GM21786 (cell line): ENCODE measurements around the gene NDUFB2.
"Not testable (repeated sequence)": the region's sequence is repeated elsewhere in the genome, so short reads cannot be mapped to it uniquely, and the experiment has no call there.

Experiments used
- ATAC-seq: cut with Tn5 transposase; IDR thresholded peaks from one replicate; pipeline ENCODE4 v1.9.1; 2021; ENCODE audit not compliant: unreplicated experiment

The NDUFB2 gene

DNA sequence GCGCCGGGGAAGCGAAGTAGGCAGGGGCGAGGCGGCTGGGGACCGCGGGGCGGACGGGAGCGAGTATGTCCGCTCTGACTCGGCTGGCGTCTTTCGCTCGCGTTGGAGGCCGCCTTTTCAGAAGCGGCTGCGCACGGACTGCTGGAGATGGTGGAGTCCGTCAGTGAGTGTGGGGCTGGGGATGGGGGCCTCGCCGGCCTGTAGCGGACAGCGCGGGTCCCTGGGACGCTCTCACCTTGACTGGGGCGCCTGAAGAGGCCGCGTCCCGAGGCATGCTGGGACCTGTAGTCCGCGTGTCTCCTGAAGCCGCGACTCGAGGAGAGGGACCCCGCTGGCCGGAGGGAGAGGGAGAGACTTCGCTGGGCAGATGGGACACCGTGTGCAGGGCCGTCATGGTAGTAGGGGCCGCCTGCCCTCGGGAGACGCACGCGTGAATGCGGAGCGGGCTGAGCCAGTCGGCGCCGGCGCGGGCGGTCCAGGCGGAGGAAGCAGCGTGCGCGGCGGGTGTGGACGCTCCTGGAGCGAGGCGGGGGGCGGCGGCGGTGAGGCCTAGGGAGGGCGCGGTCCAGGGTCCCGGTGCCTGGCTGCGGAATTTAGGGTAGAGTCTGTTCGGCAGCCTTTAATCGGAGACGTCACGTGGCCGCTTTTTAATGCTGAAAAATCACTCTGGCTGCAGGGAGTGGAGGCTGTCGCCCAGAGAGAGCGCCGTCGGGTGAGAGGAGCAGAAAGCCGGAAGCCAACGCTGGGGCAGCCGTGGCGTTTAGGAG lies at the start of gene NDUFB2:
Gene NDUFB2 (plus strand): TSS at position 29 of the 767 bp plus-strand sequence. CDS start 37 bp downstream, at position 66.
- ATAC-seq = peak; percentile 90

DNA sequence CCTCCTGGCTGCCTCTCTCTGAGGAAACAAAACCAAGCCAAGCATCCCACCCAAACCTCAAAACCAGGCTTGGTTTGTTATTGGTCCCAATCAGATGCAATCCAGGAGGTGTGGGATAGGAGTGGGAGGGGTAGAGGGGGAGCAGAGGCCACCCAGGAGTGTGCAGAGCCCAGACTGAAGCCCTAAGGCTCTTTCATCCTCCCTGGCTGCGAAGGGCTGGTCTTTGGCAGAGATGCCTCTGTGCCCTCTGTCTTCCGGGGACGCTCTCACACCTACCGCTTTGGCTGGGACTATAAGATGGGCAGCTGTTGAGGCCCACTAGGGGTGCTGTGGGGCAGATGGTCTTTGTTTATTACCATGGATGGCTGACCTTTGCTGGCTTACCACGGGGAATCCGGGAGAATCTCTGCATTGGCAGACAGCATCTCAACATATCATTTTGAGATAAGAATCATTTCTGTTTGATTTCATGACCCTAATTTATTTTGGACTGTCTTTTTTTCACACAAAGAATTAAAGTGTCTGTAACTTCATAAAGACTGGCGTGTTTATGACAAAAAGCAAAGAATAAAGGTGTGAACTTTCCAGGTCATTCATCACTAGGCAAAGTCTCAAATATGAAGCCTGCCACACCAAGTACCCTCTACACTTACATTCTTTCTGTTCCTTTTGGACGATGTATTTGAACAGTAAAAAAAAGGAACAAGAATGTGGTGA lies 49.4 kb upstream of the NDUFB2 start:
- peak; percentile 96 for ATAC-seq

DNA sequence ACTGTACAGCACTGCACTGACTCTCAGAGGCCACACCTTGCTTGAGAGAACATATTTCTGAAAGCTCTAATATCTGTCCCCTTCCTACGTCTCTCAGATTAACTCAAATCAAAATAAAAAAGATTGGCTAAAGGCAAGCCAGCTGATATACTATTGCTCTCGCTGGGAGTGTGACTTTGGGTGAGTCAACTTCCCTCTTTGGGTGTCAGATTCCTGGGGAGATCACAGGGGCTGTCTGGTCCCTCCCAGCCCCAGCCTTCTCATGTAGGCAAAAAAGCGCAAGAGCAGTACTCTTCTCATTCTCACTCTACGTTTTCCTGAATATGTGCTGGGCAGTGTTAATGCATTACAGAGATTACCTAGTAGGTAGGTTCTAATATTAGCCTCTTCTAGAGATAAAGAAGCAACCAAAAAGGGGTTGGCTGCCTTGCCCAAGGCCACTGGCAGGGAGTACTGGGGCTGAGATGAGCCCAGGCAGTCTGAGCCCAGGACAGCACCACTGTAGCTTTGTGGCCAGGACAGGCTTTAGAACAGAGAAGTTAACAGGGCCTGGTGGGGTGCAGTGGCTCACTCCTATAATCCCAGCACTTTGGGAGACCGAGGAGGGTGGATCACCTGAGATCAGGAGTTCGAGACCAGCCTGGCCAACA lies 46.8 kb upstream of the NDUFB2 start:
- ATAC-seq = no peak

DNA sequence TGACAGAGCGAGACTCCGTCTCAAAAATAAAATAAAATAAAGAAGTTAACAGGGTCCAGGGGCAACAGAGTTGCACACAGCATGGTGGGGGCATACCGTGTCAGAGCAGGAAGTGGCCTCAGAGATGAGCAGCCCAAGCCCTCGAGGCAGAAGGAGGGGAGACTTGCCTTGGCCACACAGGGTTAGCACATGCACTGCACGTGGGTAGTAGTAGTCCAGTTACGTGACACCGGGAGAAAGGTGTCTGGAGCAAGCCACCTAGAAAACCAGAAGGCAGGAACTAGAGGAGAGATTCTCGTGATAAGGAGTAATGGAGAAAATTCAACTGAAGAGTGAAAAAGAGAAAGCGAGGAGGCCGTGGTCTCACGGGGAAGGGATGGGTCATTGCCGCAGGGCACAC lies 46.1 kb upstream of the NDUFB2 start:
- no peak for ATAC-seq

DNA sequence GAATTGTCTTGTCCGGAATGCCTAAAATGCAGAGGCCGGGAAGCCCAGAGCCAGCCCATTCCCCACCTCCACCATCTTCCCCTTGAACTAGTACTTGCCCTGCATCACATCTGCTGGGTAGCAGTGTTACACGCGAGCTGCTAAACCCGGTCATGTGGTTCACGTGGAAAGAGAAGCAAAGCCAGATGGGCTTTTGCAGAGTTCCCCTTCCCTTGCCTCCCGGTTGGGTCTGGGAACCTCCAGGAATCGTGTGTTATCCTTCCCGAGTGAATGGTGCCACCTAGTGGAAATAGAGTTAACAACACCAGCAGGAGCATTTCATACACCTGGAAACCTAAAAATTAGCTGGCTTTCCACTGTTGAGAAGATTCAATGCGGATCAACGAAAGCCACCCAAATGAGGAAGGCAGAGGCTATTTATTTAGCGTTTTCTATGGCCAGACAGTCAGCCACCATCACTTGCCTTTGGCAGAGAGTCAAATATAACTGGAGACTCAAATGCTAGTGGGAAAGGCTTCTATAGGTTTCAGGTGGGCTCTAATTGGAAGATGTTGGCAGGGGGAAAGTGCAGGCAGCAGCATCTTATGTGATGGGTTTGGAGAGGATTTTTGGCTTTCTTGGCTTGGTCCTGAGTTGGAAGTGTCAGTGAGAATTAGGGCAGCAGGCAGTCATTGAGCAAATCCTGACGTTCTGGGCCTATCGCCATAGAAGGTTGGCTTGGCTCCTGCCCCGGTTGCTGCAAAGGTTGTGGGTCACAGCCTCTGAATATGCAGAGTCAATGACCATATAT lies 43.0 kb upstream of the NDUFB2 start:
- ATAC-seq = no peak

DNA sequence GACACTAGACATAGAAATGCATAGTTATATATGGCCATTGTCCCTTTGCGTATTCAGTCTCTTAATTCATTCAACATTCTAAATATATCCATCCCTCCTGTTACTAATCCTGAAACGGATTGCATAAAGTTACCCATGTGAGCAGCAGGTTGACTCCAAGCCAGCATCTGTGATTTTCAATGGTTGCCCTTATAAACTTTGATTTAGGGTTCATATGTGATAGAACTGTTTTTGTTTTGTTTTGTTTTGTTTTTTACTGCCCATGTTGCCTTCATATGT lies 42.5 kb upstream of the NDUFB2 start:
- ATAC-seq = no peak

DNA sequence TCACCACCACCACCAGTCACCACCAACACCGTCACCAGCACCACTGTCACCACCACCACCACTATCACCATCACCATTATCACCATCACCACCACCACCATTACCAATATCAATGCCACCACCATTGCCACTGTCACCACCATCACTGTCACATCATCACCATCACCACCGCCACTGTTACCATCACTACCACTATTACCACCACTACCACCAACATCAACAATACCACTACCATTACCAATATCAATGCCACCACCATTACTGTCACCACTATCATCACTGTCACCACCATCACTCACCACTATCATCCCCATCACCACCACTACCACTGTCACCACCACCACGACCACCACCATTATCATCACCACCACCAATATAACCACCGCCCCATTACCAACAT lies 41.8 kb upstream of the NDUFB2 start:
- ATAC-seq = no peak

DNA sequence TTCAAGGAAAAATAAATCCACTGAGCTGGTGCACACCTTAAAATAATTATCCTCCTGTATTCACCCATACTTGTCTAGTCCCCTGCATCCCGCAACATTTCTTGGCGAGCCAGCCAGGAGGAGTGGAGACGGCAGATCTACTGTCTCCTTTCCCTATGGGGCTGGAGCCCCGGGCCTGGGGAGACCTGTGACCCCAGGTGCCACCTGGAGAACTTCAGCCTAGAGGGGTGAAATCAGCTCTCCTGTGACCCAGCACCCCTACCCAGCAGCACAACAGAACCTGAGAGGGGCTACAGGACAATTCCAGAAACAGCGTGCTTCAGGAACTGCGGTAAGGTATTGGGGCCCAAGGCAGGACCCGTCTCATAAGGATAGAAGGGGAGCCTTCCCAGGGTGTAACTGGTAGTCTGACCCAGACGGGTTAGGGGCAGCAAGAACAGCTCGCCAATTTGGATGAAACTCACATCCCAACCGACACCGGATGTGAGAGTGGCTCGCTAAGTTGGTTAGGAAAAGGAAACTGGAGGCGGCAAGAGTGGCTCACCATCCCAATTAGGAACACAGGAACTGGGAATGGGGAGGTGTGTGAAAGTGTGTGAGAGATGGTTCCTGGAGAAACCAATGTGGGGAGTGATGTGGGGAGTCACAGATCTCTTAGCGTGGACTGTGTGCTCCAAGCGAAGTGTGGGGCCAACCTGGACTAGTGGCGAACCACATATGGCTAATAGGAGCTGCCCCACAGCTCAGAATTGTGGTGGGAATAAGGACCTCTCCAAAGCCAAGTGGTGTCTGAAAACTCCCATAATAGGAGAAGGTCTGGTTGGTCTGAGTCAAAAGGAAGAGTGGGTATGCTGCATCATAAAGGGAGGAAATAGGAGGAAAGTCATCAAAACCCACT lies 40.7 kb upstream of the NDUFB2 start:
- no peak for ATAC-seq

DNA sequence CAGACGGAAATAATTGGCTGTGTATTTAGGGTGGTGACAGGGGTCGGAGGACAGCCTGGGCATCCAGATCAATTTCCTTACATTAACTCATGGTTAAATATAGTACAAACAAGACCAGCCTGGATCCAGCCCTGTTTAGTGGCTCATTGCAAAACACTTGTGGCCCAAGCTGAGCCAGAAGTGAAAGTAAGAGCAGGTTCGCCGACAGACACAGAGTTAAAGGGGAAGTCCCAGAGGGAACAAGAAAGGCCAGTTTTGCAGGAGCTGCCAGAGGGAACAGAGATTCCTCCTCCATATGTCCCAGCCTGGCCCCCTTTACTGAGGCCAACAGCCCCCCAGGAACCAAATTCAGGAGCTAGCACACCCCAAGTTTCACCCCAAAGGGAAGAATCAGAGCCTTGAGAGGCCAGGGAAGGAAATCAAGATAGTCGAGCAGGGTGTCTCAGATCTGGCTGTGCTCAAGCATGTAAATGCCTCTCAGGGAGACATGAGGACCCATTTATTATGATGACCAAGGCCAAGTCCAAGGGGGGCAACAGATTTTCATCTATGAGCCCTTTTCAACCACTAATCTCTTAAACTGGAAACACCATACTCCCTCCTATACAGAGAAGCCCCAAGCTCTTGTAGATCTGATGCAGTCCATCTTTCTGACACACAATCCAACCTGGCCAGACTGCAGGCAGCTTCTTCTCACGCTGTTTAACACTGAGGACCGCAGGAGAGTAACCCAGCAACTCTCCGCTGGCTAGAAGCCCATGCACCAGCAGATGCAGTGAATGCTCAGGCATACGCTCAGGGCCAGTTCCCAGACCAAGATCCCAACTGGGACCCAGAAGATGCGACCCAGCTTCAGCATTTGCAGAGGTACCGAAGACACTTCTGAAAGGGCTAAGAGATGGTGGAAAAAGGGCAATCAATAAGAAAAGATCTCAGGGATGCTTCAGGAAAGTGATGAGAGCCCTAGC lies 39.7 kb upstream of the NDUFB2 start:
- peak; percentile 95 for ATAC-seq

DNA sequence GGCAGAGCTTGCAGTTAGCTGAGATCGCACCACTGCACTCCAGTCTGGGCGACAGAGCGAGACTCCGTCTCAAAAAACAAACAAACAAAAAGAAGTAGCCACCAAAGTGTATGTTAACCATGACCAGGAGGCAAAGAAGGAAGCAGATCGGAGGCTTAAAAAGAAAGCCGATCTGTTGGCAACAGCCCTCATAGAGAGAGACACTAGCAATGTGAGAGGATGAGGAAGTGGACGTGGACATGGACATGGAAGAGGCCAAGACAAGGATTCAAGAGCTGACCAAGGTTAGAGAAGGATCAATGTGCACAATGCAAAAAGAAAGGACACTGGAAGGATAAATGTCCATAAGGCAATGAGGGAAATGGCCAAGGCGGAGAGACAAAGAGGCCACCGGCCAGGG lies 38.6 kb upstream of the NDUFB2 start:
- no peak for ATAC-seq

DNA sequence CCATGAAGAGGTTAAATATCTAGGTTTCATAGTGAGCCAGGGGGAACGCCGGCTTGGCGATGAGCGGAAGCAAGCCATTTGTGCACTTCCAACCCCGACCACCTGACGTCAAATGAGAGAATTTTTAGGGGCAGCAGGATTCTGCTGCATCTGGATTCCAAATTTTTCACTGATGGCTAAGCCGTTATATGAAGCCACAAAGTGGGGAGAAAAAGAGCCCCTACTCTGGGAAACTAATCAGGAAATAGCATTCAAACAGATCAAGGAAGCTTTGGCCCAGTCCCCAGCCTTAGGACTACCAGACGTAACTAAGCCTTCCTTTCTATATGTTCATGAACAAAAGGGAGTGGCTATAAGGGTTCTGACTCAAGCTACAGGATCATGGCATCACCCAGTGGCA lies 36.7 kb upstream of the NDUFB2 start:
- no peak for ATAC-seq

DNA sequence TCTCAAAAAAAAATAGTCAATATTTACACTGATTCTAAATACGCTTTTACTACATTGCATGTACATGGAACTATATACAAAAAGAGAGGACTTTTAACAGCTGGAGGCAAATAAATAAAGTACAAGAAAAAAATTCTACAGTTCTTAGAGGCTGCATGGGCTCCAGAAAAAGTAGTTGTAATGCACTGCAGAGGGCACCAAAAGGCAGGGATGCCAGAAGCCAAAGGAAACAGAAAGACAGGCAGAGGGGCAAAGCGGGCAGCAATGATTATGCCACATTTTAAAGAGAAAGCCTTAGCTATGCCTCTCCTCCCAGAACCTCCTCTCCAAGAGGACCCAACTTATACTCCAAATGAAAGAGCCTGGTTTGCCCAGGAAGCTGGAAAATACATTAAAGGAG lies 35.4 kb upstream of the NDUFB2 start:
- no peak for ATAC-seq

DNA sequence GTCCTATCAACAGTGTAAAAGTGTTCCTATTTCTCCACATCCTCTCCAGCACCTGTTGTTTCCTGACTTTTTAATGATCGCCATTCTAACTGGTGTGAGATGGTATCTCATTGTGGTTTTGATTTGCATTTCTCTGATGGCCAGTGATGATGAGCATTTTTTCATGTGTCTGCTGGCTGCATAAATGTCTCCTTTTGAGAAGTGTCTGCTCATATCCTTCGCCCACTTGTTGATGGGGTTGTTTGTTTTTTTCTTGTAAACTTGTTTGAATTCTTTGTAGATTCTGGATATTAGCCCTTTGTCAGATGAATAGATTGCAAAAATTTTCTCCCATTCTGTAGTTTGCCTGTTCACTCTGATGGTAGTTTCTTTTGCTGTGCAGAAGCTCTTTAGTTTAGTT lies 33.6 kb upstream of the NDUFB2 start:
- not testable (repeated sequence) for ATAC-seq

DNA sequence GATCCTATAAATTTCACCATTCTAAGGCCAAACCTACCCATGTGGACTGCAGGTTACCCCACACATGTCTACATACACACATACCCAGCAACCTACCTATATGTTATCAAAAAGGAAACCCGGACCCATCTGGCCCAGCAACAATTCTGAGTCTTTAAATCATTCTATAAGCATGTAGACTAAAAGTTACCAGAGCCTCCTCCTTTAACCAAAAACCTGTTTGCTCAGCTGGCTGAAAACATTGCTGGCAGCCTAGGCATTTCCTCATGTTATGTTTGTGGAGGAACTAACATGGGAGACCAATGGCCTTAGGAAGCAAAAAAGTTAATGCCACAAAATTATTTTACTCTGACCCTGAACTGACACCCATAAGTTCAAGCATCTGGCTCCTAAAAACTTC lies 29.0 kb upstream of the NDUFB2 start:
- no peak for ATAC-seq

DNA sequence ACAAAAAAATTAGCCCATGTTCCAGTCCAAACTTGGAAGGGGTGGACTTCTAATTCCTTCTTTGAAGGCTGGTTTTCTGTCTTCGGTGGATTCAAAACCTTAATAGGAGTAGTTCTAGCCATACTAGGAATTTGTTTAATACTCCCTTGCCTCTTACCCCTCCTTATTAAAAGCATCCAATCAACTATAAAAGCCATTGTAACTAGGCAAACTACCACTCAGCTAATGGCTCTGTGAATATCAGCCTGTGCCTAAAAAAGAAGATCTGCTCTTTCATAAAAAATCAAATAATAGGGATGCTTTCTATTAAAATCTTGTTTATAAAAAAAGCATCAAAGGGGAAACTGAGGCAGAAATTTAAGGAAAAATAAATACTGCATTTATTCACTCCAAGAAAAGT lies 27.9 kb upstream of the NDUFB2 start:
- ATAC-seq = no peak

DNA sequence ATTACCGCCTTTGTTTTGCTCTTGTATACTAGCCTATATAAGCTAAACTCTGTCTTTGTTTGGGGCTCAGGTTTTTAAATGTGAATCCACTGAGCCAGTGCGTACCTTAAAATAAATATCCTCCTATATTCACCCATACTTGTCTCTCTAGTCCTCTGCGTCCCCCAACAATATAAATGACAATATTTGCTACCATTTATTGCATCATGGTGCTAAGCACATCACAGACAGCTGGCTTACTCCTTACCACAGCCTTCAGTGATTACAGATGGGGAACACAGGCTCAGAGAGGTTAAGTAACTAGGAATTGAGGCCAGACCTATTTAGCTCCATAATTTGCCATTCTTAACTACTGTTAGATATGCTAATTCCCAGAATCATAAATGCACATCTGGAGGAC lies 27.2 kb upstream of the NDUFB2 start:
- ATAC-seq = no peak

DNA sequence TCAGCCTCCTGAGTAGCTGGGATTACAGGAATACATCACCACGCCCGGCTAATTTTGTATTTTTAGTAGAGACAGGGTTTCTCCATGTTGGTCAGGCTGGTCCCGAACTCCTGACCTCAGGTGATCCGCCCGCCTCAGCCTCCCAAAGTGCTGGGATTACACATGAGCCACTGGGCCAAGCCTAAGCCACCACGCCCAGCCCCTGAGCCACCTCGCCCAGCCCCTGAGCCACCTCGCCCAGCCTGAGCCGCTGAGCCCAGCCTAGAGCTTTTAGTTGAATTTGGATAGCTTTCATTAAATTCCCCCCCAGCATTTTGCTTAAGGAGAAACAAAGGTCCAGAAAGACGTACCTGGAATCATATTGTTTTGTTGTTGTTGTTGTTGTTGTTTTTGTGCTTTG lies 26.6 kb upstream of the NDUFB2 start:
- not testable (repeated sequence) for ATAC-seq

DNA sequence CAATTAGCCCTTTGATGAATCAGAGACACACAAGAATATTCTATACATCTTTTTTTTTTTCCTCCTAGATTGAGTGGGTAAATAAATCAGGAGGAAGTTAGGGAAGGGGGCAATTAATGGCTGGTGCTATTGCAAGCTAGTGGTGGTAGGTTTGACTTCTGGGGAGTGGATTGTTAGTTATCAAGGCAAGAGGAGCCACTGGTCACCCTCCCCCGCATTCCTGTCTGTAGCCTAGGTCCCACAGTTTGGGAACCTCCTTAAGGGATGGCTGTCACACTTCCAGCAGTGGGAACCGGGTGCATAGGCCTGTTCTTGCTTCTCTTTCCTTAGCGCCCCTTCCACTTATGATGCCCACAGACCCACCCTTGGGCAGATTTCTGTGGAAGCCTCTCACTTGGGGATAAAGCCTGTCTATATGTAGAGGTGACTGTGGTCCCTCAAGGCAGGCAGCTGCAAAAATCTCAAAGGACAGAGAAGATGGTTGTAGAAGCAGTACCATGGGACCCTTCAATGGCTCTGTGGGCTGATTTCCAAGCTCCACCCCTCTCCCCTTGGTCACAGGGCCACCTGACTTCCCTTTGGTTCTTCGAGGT lies 26.1 kb upstream of the NDUFB2 start:
- no peak for ATAC-seq

DNA sequence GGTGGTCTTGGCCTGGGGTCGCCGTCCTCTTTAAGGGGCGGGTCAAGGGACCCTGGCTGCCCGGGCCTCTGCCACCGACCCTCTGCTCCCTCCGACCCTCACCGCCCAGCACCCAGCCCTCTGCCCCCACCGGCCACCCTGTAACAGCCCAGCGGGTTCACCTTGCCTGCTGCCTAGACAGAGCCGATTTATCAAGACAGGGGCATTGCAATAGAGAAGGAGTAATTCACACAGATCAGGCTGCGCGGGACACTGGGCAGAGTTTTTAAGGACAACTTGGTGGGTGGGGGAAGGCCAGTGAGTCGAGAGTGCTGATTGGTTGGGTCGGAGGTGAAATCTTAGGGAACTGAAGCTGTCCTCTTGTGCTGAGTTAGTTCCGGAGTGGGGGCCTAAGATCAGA lies 24.5 kb upstream of the NDUFB2 start:
- ATAC-seq = no peak
